Central memory CD8-positive, alpha-beta T cell (primary cell): ENCODE measurements around the gene MFAP3L.

Source experiments
- ATAC-seq: fragments of 150-1000 bp; cut with Tn5 transposase; replicated peaks from 2 replicates; pipeline ENCODE4 v1.10.0; 2022; ENCODE audit warnings: mild to moderate bottlenecking, moderate FRiP score, moderate number of reproducible peaks; ENCODE audit not compliant: poor library complexity, severe bottlenecking; ENCODE audit errors: extremely low read depth
- DNase-seq, 2 donors: peaks; one replicate each; pipeline ENCODE4 v3.0.0; 2021; ENCODE audit warnings: low spot score in 2 of 2
- H3K27ac Mint-ChIP-seq: one replicate; pipeline ENCODE4 v1.8.0; 2022; ENCODE audit warnings: low read depth, mild to moderate bottlenecking, moderate library complexity, mixed read lengths
- H3K27me3 Mint-ChIP-seq: one replicate; pipeline ENCODE4 v1.8.0; 2022; ENCODE audit warnings: mixed read lengths
- H3K36me3 Mint-ChIP-seq: one replicate; pipeline ENCODE4 v1.8.0; 2022; ENCODE audit warnings: mild to moderate bottlenecking, moderate library complexity, mixed read lengths; ENCODE audit not compliant: insufficient read depth
- H3K4me1 Mint-ChIP-seq: one replicate; pipeline ENCODE4 v1.8.0; 2022; ENCODE audit warnings: mixed read lengths
- H3K4me3 Mint-ChIP-seq: one replicate; pipeline ENCODE4 v1.8.0; 2022; ENCODE audit warnings: mild to moderate bottlenecking, moderate library complexity, mixed read lengths
- H3K9me3 Mint-ChIP-seq: one replicate; pipeline ENCODE4 v1.8.0; 2022; ENCODE audit warnings: mixed read lengths

Gene MFAP3L

DNA sequence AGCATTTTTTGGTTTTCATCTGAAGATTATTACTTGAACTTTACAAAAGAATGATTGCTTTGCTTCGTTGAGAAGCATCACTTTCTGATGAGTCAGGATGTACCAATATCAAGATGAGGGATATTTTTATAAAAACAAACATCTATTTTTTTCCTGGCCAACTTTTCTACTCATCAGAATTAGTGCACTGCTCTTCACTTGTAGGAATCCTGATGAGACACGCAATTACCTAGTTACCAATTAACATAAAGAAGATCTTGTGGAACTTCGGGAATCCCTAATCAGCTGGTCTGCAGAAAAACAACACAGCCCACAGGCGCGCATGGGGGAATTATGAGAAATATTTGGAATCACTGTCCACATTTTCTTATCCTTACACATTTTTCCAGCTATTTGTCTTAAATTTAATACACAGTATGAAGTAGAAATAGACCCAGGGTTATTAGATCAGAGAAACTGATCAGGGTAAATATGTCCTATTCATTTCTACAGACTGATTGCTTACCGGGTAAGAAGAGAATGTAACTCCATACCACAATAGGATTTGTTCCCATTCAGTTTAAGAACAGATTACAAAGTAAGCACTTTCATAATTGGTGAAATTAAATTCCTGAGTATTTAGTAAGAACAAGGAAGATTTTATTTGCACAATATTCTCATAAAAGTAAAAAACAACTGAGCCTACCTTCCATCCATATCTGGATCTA lies 50.9 kb downstream of the MFAP3L start:
- Mint-ChIP-seq H3K9me3 (no peaks in the 10 kb centered on the region), H3K4me1 (no peaks in the 10 kb centered on the region), H3K36me3 (no peaks in the 10 kb centered on the region), H3K4me3 (no peak overlapping the region), H3K27ac (no peak overlapping the region), H3K27me3 (peaks cover 33% of the 10 kb centered on the region)
- DNase-seq (no peak), ATAC-seq (no peak)

DNA sequence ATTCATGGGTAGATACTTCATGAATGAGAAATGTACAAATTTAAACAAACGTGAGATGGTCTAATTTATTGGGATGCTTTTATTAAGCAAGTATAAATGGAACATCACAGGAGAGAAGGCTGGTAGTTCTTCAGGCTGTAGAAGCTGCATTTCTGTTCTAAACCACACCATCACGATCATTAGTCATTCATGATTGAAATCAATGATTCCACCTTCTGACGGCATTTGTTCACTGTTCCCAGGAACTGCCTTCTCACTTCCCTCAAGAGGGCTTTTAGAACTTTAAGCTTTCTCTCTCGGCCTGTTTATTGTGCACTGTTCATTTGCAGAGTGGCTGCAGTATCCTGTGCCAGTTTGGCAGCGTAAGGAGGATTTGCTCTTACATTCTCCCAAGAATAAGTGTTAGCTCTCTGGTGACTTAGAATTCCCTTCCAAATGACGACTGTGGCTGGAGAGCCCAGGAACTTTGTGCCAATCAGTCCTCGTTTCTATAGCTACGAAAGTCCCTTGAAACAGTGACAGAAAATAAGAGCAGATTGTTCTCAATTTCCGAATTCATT lies 54.7 kb downstream of the MFAP3L start:
- ATAC-seq (no peak), DNase-seq (no peak)
- Mint-ChIP-seq H3K4me3 (no peak overlapping the region), H3K9me3 (no peaks in the 10 kb centered on the region), H3K36me3 (no peaks in the 10 kb centered on the region), H3K27ac (no peak overlapping the region), H3K27me3 (peaks cover 26% of the 10 kb centered on the region), H3K4me1 (no peaks in the 10 kb centered on the region)

DNA sequence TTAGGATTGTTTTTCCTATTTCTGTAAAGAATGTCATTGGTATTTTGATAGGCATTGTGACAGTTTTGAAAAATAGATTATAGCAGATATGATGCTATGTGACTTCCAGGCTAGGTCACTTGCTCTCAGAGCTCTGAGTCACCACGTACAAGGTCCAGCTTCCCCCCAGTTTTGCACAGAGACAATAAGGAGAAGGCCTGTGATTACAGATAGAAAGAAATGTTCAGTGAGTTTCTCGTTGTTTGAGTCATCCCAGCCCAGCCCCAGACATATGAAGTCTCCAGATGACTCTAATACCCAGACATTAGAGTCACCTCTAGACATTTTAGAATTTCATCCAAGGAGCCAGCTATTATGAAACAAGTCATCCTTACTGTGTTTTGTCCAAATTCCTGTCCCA lies 57.2 kb downstream of the MFAP3L start:
- Mint-ChIP-seq H3K9me3 (no peaks in the 10 kb centered on the region), H3K27me3 (peaks cover 5% of the 10 kb centered on the region), H3K4me1 (no peaks in the 10 kb centered on the region), H3K4me3 (no peak overlapping the region), H3K27ac (no peak overlapping the region), H3K36me3 (no peaks in the 10 kb centered on the region)
- ATAC-seq (no peak), DNase-seq (no peak)

DNA sequence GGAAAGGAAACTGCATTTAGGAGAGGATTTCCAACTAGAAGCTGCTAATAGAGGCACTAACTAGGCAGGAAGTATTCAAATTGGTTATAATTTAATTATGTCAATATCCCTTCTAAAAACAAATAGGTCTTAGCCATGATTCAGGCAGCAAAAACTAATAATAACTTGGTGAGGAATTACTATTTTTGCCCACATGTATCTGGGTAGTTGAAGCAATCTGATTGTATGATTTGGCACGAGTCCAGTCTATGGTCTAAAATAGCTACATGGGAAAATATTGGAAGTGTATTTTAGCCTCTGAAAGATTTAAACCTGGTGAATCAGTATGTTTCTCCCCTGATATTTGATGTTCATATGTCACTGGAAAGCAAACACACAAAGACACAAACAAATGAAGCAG lies 62.2 kb downstream of the MFAP3L start:
- Mint-ChIP-seq H3K36me3 (no peaks in the 10 kb centered on the region), H3K27me3 (no peaks in the 10 kb centered on the region), H3K27ac (no peak overlapping the region), H3K4me1 (no peaks in the 10 kb centered on the region), H3K9me3 (no peaks in the 10 kb centered on the region), H3K4me3 (no peak overlapping the region)
- ATAC-seq (no peak), DNase-seq (no peak)

DNA sequence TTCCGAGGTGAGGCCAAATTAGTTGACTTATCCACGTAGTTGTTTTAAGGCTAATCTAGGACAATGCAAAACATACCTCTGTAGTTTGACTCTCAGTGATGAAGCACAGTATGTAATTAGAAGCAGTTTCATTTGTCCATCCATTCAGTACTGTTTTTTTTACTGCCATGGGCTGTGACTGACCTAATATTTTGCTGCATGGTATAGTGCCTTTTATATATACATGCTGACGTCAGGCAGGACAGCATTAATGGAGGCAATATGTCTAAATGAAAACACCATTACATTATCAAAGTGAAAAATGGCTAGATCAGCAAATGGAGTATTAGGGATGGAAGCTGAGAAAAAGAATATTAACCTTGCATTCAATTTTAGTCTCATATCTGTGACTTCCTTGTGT lies 66.9 kb downstream of the MFAP3L start:
- H3K27ac Mint-ChIP-seq = no peak overlapping the region
- H3K9me3 Mint-ChIP-seq = no peaks in the 10 kb centered on the region
- H3K36me3 Mint-ChIP-seq = no peaks in the 10 kb centered on the region
- no peak for ATAC-seq
- peaks cover 16% of the 10 kb centered on the region for H3K27me3 Mint-ChIP-seq
- H3K4me3 Mint-ChIP-seq = no peak overlapping the region
- H3K4me1 Mint-ChIP-seq = no peaks in the 10 kb centered on the region
- no peak for DNase-seq

DNA sequence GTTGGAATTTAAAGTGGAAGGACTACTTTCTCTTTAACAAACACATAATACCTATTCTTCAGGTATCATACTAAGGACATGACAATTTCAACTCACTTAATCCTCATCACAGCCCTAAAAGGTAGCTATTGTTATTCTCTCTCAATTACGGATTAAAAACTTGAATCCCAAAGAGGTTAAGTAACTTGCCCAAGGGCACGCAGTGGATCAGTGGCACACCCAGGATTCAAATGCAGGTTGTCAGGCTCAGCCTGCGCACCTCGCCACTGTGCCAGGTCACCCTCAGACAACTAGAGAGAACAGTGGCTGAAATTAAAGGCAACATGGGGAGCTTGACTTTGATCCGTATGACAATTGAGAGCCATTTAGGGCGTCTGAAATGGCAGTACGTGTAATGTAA lies 67.6 kb downstream of the MFAP3L start:
- Mint-ChIP-seq H3K27ac (no peak overlapping the region), H3K27me3 (peaks cover 16% of the 10 kb centered on the region), H3K4me1 (no peaks in the 10 kb centered on the region), H3K4me3 (no peak overlapping the region), H3K9me3 (no peaks in the 10 kb centered on the region), H3K36me3 (no peaks in the 10 kb centered on the region)
- DNase-seq (no peak), ATAC-seq (no peak)

DNA sequence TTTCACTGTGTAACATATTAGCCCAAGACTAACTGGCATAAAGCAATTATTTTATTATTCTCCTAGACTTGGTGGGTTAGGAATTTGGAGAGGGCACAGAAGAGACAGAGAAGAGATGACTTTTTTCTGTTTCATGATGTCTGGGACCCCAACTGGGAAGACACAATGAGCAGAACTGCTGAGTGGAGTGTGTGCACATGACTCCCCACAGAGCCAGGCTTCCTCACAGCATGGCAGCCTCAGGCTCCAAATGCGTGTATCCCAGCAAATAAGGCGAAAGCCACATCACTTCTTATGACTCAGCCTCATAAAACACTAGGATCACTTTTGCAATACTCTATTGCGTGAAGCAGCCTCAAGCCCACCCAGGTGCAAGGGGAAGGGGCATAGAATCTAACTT lies 68.4 kb downstream of the MFAP3L start:
- Mint-ChIP-seq H3K27ac (no peak overlapping the region), H3K9me3 (no peaks in the 10 kb centered on the region), H3K36me3 (no peaks in the 10 kb centered on the region), H3K27me3 (peaks cover 16% of the 10 kb centered on the region), H3K4me1 (no peaks in the 10 kb centered on the region), H3K4me3 (no peak overlapping the region)
- no peak for ATAC-seq
- no peak for DNase-seq

DNA sequence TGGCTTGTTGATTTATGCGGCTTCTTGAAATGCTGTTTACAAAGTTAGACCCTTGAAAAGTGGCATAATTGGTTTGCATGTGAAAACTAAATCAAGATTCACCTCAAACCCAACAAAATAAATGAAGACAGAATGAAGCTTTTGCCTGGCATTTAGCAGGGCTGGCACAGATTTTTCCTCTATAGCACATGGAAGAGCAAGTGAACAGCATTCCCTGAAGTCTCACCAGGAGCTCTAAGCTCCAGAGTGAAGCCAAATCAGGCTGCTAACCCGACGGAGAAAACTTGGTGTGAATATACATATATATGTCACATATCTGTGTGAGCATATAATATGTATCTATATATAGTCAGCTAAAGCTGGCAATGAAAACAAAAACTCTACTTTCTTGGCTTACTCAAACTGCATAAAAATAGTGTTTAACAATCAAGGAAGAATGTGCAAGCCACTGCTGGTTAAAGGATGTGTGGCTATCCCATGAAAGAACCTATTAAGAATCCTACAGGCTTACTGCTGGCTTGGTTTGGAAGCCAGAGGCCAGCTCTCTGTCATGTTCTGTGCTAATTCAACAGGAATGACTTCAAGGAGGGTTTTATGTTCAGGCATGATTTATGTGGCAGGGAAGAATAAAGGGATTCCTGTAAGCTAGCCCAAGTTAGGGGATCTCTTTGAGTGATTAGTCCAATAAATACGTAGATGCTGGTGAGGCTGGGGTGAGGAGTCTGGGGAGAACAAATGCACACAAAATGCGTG lies 69.9 kb downstream of the MFAP3L start:
- peaks cover 16% of the 10 kb centered on the region for H3K27me3 Mint-ChIP-seq
- H3K27ac Mint-ChIP-seq = no peak overlapping the region
- DNase-seq (no peak), ATAC-seq (no peak)
- H3K4me3 Mint-ChIP-seq = no peak overlapping the region
- no peaks in the 10 kb centered on the region for H3K4me1 Mint-ChIP-seq
- H3K9me3 Mint-ChIP-seq = no peaks in the 10 kb centered on the region
- no peaks in the 10 kb centered on the region for H3K36me3 Mint-ChIP-seq

DNA sequence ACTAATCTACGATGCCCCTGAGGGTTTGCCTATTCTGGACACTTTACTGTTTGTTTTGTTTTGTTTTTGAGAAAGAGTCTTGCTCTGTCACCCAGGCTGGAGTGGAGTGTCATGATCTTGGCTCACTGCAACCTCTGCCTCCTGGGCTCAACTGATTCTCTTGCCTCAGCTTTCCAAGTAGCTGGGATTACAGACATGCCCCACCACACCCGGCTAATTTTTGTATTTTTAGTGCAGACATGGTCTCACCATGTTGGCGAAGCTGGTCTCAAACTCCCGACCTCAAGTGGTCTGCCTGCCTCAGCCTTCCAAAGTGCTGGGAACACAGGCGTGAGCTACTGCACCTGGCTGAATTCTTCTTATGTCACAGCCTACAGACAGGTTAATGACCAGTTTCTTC lies 70.7 kb downstream of the MFAP3L start:
- no peak for DNase-seq
- Mint-ChIP-seq H3K27ac (no peak overlapping the region), H3K36me3 (no peaks in the 10 kb centered on the region), H3K9me3 (no peaks in the 10 kb centered on the region), H3K4me1 (no peaks in the 10 kb centered on the region), H3K27me3 (peaks cover 16% of the 10 kb centered on the region), H3K4me3 (no peak overlapping the region)
- no peak for ATAC-seq

DNA sequence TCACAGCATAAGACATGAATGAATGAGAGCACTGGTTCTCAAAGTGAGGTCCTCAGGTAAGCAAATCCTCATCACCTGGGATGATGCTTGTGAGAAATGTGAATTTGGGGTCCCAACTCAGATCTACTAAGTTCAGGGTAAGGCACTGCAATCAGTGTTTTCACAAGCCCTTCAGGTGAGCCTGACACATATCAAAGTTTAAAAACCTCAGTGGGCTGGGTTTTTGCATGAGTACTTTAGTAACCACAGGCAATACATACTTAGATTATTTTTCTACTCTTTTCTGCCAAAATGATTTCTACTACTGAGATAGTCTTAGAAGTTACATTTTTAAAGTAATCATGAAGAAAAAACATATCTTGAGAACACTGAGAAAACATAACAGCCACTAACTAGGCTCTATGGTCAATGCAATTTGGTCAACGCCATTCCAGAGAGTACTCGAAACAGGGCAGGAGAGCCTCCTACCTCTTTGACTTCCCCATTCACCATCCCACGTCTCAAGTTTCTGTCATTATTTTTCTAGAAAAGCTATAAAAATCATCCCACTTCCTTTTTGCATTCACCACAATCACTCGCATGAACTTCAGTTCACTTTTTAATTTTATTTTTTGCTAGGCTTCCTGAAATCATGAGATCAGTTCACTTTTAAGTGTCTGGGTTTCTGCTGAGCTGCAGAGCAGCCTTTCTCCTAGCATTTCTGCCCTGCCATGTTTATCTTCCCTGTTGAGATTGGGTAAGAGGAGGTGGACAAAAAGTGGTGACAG lies 73.8 kb downstream of the MFAP3L start:
- no peak for DNase-seq
- Mint-ChIP-seq H3K4me1 (no peaks in the 10 kb centered on the region), H3K4me3 (no peak overlapping the region), H3K27me3 (peaks cover 24% of the 10 kb centered on the region), H3K36me3 (no peaks in the 10 kb centered on the region), H3K27ac (no peak overlapping the region), H3K9me3 (no peaks in the 10 kb centered on the region)
- ATAC-seq = no peak

DNA sequence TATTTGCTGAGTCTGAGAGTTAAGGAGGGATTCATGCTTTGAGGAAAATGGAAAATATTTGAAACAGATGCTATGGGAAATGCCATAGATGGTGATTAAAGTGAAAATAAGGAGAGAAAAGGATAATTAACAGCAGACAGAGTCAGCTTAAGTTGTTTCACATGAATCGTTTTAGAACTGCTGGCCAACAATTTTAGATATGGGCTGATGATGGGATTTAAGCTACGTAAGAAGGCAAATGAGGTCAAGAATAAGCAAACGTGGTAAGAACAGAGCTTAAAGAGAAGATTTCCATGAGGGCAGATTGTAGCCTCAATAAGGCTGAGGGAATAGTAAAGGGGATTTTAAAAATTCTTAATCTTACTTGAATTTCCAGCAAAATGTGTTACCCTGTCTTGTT lies 77.9 kb downstream of the MFAP3L start:
- peaks cover 16% of the 10 kb centered on the region for H3K27me3 Mint-ChIP-seq
- H3K4me3 Mint-ChIP-seq = no peak overlapping the region
- no peak for ATAC-seq

DNA sequence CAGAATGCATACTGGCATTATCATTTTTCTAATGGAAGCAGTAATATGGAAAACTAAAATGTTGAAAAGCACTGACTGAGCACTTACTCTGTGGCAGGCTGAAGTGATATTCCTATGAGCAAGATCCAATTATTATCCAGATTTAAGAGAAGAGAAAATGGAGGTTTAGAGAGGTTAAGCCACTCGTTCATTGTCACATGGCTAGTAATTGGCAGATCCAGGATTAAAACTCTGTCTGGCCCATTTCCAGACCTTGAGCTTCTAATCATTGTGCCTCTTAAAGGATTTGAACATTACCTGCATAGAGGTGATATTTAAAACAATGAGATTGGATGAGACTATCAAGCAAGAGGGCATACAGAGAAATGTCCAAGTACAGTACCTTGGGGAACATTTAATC lies 80.6 kb downstream of the MFAP3L start:
- ATAC-seq (no peak), DNase-seq (no peak)
- Mint-ChIP-seq H3K4me1 (peaks cover 4% of the 10 kb centered on the region), H3K36me3 (peaks cover 3% of the 10 kb centered on the region), H3K9me3 (no peaks in the 10 kb centered on the region), H3K27me3 (peaks cover 38% of the 10 kb centered on the region), H3K4me3 (no peak overlapping the region), H3K27ac (no peak overlapping the region)

More for the DNA sequence above, 77.9 kb downstream of the MFAP3L start:
- DNase-seq = no peak
- H3K9me3 Mint-ChIP-seq = no peaks in the 10 kb centered on the region
- no peak overlapping the region for H3K27ac Mint-ChIP-seq
- H3K36me3 Mint-ChIP-seq = no peaks in the 10 kb centered on the region
- H3K4me1 Mint-ChIP-seq = no peaks in the 10 kb centered on the region
